Left forelimb (tissue), 1 donor: Measurements from ENCODE around the gene MESP2.
"Not testable (repeated sequence)": the region's sequence is repeated elsewhere in the genome, so short reads cannot be mapped to it uniquely, and the experiment has no call there.

Experiments
- DNase-seq: peaks from one replicate; pipeline ENCODE4 v3.0.0-alpha.2; 2018; ENCODE audit warnings: low spot score

MESP2 gene

DNA sequence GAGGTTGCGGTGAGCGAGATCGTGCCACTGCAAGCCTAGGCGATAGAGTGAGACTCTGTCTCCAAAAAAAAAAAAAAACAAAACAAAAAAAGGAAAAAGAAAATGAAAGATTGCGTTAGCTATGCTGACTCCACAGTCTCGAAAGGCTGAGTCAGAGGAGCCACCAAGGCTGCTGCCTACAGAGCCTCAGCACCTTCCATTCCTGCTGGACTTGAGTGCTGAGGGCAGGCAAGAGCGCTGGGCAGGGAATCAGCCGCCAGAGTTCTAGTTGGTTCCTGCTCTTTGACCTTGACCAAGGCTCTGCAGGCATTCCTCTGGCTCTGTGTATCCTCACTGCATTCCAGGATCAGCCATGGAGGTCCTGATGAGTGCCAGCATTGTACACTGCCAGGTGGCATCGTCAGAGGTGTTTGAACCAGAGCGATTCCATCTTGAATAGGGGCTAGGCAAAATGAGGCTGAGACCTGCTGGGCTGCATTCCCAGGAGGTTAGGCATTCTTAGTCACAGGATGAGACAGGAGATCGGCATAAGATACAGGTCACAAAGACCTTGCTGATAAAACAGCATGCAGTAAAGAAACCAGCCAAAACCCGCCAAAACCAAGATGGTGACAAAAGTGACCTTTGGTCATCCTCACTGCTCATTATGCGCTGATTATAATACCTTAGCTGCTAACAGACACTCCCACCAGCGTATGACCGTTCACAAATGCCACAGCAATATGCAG lies 5.9 kb downstream of the MESP2 start:
- no peak for DNase-seq

DNA sequence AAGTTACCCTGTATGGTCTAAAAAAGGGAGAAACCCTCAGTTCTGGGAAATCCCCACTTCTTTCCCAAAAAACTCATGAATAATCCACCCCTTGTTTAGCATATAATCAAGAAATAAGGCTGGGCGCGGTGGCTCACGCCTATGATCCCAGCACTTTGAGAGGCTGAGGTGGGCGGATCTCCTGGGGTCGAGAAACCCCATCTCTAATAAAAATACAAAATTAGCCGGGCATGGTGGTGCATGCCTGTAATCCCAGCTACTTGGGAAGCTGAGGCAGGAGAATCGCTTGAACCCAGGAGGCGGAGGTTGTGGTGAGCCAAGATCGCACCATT lies 6.5 kb downstream of the MESP2 start:
- not testable (repeated sequence) for DNase-seq

DNA sequence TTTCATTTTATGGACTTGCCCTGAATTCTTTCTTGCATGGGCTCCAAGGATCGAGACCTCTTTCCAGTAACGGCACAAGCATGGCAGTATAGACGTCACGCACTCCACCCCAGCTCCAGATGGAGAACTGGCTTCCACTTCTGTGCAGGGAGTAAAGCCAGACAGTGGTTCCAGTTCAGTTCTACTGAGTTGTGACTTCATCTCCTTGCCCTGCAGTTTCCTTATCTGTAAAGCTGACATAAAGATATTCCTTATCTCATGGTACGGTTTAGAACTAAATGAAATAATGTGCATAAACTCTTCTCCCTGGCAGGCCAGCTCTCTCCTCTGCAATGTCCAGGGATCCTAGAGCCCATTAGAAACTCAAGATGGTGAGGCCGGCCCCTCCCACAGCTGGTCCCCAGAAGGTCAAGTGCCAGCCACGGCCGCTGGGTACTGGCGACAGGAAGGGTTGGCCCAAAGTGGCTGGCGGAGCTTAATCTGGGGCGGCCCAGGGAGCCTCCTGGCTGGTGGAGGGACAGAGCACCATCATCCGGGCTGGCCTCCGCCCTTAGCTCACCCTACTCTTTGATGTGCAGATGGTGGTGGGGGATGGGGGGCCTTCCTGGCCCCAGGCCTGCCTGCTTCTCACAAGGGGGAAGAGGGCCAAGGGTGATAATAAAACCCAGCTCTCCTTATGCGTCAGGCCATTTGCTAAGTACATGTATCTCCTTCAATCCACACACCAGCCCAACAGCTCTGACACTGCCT lies 7.2 kb downstream of the MESP2 start:
- DNase-seq = no peak

DNA sequence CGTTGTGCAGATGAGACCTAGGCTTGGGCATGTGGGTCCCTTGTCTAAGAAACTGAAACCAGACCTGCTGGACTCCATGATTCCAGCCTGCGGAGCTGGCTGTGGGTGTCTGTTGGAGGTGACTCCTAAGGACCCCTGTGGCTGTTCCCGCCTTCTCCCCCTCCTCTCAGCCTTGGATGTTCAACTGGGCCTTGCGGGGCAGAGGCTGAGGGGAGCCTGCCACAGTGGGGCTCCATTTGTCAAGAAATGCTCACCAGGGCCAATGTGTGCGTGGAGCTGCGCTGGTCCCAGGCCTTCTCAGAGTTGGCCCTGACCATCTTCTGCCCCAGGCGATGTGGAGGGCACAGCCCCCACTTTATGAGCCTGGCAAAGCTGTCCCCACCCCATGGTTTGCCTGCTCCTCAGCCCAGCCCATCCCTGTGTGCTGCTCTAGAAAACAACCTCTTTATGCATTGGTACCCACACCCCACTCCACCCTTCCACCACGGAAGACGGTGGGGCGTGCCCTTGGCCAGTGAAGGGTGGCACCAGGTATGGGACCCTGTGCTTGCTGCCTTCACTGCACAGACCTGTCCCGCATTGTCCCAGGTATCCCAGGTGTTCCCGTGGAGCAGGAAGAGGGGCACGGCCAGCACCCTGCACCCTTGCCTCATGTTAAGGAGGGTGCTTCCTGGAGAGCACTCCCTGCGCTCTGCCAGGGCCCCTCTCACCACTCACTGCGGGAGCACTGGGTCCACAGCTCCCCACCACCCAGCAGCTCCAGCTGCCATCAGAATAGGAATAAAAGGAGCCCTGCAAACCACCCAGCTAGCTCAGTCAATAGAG lies 7.9 kb downstream of the MESP2 start:
- no peak for DNase-seq

DNA sequence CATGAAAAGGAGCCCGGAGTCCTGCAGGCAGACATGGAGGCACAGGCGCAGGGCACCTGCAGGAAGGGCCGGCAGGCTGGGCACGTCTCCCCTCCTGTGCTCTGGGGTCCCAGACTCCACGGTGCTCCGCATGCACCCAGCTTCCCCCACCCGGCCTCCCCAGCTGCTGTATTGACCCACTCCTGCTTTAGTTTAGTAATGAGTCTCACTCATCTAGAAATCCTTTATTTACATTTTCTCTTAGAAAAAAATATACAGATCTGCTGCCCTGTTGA lies 8.5 kb downstream of the MESP2 start:
- DNase-seq = no peak

DNA sequence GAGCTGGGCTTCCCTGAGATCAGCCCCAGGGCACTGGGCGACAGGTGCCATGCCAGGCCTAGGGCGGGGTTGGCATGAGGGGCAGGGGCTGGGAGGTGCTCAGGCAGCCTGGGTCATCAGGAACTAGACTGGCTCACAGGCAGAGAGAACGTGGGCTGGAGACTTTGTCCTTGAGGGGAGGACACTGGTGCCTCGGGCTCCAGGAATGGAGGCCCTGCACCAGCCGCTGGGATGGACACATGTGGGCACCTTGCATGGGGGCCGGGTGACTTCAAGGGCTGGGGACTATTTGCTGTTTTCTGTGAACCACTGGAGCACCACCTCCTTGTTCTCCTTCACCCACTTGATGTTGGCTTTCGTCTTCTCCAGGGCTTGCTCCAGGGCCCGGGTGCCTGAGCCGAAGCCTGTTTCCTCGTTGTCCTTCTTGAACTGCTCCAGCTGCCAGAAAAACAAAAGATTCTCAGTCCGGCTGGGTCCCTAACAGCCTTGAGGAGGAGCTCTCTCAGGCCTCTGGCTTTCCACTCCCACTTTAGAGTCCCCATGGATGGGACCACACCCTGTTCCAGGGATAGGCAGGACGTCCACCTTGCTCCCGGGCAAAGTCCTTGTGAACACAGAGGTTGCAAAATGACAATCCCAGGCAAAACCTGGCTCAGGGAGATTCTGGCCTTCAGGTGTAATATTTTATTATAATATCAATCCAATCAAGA lies 9.1 kb downstream of the MESP2 start:
- DNase-seq = peak; percentile 58

DNA sequence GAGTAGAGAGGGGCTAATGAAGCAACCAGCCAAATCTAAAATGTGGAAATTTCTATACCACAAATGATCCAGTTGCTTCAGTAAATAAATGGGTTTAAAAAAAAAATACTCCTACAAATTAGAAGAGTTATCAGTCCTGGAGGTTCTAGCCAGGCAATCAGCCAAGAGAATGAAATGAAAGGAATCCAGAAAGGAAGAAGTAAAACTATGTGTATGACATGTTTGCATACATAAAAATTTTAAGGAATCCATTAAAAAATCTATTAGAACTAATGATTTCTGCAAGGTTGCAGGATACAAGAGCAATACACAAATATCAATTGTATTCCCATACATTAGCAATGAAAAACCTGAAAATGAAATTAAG lies 9.6 kb downstream of the MESP2 start:
- no peak for DNase-seq

DNA sequence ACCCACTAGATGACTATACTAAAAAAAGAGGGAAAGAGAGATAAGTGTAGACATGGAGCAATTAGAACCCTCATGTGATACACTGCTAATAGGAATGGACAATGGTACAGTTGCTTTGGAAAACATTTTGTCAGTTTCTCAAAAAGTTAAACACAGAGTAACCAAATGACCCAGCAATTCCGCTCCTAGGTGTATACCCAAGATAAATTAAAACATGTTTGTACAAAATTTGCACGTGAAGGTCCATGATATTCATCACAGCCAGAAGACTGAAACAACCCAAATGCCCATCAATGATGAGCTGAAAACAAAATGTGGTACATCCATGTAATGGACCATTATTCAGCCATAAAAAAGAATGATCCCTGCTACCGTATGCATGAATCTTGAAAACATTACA lies 11.8 kb downstream of the MESP2 start:
- no peak for DNase-seq

DNA sequence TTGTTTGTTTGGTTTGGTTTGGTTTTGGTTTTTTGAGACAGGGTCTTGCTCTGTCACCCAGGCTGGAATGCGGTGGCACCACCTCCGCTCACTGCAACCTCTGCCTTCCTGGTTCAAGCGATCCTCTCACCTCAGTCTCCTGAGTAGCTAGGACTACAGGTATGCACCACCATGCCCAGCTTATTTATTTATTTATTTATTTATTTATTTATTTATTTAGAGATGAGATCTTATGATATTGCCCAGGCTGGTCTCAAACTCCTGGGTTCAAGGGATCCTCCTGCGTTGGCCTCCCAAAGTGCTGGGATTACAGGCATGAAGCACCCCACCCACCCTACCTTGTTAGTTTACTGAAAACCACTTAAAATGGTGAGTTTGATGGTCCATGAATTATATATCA lies 12.5 kb downstream of the MESP2 start:
- DNase-seq = peak; percentile 14

DNA sequence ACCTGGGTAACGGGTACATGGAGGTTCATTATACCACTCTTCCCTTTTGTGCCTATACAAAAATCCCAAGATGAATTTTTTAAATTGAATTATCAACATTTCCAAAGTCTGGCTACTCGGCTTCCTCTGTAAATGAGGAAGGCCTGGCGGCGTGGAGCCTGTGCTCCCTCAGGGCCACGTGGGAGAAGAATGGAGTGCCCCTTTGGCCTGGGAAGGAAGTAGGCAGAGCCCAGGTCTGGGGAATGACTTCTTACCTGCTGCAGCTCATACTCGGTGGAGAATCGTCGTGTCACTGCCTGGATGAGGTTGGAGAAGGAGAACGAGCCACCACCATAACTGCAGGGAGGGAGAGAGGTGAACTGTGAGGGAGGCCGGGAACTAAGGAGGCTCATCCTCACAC lies 14.1 kb downstream of the MESP2 start:
- DNase-seq = no peak

DNA sequence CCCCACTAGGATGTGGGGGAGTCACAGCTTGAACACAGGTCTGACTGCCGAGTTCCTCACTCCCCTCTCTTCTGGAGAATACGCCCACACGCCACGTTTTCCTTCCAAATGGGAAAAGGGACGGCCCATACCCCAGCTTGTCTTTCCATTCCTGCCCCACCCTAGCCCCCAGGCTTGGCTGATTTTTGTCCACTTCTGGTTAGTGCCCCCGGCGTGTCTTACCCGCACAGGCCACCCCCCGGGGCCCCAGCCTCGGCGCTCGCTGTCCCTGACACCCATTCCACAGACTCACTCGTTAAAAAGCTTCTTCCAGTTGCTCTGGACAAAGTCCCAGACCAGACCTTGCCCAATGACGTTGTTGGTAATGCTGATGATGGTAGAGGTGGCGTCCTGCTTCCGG lies 14.5 kb downstream of the MESP2 start:
- DNase-seq = no peak

DNA sequence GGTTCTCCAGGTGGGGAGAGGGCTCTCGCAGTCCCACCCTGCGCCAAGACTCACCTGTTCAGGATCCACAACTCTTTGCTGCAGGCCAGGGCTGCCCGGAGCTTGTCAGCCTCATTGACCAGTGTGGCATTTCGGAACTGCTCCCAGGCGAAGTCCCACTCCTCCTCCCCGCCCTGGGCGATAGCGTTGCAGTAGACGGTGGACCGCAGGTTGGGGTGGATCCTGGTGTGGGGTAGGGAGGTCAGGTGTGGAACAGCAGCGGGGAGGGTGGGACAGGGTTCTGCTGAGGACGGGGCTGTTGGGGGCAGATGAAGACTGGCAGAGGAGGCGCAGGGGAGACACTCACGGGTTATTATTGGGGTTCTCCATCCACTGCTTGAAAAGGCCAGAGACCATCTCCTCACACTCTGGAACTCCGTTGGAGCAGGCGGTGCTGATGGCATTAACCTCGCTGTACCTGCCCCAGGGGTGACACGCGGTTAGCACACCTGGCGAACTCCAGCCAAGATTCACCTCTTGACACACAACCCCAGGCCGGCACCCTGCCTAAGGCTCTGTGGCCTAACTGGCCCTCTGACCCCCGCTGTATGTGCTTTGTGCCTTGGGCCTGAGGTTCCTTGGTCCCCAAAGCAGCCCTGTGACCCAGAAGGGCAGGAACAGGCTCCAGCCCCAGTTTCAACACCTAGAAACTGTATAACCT lies 16.1 kb downstream of the MESP2 start:
- DNase-seq = no peak

DNA sequence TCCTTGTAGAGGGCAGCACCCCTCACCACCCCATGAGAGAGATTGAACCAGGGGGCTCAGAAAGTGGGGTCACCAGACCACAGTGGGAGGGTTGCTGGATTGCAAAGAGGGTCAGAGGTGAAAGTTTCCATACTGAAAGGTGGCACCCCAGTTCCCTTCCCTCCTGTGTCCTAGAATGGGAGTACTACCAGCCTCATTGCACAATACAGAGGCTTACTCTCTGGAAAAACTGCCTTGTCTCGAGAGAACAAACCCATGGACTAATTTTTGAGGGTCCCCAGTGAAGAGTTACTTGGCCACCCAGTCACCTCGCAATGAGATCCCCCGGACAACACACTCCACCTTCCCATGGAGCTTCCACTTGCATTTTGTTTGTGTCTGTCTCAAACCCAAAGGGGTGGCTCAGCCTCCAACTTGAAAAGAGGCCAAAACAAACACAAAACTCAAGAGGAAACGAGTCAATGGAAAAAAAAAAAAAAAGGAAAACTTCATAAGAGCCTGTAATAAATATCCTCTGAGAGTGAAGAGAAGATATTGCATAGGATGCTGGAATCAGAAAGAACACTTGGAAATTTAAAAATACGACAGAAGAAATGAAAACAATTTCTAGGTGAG lies 18.6 kb downstream of the MESP2 start:
- peak; percentile 53 for DNase-seq

DNA sequence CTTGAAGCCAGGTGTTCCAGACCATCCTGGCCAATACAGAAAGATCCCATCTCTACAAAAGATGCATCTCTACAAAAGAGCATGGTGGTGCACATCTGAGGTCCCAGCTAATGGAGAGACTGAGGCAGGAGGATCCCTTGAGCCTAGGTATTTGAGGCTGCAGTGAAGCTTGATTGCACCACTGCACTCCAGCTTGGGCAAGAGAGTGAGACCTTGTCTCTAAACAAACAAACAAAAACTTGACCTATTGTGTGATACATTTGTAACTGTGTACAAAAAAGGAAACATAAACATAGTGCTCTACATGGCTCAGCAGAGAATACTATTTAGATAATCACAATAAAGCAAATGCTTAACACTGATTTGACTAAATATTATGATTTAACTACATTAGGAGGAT lies 19.9 kb downstream of the MESP2 start:
- DNase-seq = peak; percentile 15

DNA sequence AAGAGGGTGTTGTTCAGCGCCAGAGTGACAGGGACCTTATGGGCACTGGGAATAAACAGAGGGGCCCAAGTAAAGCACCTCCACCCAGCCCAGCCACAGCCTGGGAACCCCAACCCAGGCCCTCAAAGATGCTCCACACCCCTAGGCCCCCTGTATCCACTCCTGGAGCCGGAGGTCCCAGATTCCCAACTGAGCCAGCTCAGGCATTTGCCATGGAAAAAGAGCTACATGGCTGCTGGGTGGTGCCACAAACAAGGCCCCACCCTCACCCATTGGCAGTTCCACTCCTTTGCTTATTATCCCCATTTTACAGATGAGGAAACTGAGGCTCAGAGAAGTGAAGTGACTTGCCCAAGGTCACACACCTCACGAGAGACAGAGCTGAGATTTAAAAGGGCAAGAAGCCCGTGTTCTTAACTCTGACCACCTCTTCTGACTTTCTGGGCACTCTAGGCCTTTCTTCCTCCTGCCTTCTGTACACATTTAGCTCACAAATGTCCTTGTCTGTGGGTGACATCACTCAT lies 21.6 kb downstream of the MESP2 start:
- peak; percentile 12 for DNase-seq

DNA sequence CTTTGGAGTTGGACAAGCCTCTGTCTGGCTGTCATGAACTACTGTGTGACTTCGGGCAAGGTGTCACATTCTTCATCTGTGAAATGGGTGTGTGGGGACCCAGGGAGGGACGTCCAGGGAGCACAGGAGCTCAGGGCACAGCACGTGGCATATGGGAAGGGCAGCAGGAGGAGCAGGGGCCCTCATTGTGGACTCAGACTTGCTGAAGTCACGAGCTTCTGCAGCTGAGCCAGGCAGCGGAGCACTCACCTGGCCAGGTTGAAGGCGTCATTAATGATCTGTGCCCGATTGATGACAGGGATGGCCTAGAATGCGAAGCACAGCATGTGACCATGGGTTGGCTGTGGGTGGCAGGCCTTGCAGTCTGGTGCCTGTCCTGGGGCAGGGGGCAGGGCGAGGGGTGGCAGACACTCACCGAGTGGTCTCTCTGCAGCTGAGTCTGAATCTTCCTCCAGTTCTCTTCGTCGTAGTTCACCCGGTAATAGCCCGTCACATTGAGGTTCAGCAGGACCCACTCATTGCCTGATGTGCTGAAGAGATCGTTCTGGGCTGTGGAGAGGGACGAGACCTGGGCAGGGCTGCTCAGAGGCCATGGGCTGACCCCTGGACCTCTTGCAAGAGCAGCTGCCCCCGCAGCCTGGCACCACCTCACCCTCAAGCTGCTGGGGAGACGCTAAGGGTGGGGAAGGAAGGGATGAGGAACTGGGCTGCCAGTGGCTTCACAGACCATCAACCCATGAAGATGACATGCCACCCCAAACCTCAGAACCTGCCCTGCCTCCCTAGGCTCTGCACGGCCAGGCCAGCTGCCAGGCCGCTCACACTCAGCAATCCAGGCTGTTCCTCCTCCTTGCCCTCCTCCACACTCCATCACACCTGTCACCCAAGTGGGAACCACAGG lies 23.1 kb downstream of the MESP2 start:
- peak; percentile 53 for DNase-seq

DNA sequence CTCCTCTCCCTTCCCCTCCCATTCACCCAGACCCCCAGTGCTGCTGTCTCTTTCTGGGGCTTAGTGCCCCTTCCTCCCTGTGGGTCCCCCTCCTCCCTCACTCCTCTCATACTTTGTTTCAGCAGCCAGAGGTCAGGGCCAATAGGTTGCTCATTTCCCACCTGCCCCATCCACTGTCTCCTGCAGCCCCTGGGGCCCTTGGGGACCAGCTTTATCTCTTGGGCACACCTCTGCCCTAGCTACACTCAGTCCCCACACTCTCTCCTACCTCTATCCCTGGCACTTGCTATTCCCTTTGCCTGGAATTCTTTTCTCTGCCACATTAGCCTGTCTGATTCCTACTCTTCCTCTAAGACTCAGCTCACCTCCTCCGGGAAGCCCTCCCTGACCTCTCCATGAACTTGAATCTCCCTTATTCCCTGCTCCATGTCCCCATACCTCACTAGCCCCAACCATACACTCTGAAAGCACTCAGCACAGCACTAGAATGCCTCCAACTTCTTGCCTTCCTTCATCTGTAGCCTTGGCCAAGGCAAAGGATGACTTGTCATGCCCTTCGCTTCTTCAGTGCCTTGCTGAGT lies 23.9 kb downstream of the MESP2 start:
- DNase-seq = peak; percentile 42

DNA sequence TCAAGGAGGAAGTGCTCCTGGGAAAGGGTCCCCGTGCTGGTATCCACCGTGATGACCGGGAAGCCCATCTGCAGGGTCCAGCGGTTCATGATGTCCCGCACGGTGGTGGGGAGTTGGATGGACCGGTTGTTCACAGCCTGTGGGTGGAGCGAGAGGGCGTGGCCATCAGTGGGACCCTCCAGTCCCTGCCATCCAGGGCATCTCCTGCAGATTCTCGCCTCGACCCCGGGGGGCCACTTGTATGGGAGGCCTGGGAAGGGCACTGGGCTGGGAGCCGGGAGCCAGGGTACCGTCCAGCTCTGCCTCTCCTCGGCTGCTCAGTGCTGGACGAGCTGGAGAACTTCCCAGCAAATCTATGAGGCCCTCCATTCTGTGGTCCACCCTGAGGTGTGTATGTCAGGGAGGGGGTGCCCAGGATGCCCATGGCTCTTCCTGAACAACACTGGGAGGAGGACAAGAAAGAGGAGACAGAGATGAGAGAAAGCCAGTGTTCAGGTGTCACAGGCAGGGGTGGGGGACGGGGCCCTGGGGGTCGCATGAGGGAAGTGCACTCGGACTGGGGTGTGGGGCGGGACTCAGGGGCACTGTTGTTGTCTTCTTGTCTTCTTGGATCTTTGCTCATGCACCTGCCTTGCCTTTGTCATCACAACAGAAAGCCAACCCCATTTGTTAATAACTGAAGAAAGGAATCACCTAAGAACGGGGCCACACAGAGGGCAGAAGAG lies 25.5 kb downstream of the MESP2 start:
- peak; percentile 59 for DNase-seq

DNA sequence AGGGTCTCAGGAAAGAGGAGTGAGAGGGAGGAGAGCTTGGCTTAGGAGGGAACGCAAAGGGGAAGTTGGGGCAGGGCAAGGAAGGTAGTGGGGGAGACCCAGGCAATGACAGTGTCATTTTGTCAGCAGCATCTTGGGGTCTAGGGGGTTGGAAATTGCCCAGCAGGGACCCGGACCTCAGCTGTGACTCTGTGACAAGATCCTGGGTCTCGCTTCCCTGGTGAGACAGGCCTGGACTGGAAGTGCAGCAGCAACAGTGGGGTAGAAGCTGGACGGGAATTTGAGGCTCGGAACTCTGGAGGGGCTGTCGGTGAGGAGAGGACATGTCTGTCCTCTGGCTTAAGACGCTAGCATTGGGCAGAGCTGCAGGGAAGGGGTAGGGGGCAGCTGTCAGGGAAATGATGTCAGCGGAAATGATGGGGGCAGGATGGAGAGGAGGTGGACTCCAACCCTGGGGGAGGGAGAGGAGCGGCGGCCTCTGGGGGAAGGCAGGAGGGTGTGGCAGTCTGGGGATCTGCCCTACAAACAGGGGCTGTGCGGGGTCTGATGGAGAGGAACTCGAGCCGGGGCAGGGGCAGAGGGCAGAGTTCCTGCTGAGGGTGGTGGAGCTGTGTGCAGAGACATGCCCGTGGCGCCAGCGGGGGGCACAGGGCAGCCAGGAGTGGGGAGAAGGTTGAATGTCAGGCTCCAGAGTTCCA lies 26.2 kb downstream of the MESP2 start:
- peak; percentile 51 for DNase-seq
